ENCODE results near the gene TMPRSS2.
A peak's percentile ranks its signal among the peaks of the same experiment; 100 is the strongest.

The TMPRSS2 gene

DNA sequence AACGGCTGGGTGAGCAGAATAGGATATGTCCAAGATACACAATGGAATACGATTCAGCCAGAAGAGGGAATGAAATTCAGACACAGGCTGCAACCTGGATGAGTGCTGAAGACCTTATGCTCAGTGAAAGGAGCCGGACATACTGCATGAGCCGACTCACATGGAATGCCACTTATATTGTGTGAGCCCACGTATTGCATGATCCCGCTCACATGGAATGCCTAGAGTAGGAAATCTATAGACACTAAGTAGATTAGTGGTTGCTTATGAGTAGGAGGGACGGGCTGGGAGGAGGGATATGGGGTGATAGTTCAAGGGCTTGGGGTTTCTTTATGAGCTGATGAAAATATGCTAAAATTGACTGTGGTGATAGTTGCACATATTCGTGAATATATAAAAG is 26.8 kb downstream of the TMPRSS2 start:
- no peak for DNase-seq (ENCODE audit: low read depth)

DNA sequence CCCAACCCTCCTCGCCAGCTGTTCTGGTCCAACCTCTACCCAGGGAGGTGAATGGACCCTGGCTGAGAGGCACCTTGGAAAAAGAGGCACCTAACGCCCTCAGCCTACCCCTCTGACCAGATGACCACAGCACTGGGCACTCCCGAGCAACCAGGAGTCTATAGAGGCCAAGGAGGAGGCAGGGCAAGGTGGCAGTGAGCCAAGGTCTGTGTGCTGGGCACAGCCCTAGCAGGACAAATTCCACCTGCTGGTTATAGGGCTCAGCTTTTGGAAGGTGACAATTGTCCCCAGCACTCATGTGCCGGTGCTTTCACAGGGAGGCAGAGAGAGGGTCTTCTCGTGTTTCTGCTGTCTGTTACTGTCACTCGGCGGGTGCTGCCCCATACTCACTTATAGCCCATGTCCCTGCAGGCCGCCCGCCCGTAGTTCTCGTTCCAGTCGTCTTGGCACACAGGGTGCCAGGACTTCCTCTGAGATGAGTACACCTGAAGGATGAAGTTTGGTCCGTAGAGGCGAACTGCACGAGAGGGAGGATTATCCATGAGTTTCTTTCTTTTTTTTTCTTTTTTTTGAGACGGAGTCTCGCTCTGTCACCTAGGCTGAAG is 27.8 kb downstream of the TMPRSS2 start:
- no peak for DNase-seq (ENCODE audit: low read depth)

DNA sequence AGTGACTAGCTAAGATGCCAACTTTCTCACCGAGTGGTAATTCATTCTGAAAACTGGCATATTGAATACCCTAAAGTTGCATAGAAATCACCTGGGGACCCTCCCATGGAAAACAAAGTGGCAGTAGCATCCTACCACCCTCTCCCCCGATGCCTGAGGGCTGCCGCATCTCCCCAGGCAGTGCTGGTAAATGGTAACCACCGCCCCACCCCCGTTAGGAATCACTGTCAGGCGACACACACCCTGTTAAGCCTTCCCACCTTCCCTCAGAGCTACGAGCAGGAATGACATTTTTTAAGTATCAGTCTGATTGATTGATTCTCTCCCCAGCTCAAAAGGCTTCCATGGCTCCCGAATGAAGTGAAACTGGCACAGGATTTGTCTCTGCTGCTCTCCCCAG is 28.3 kb downstream of the TMPRSS2 start:
- no peak for DNase-seq (ENCODE audit: low read depth)

DNA sequence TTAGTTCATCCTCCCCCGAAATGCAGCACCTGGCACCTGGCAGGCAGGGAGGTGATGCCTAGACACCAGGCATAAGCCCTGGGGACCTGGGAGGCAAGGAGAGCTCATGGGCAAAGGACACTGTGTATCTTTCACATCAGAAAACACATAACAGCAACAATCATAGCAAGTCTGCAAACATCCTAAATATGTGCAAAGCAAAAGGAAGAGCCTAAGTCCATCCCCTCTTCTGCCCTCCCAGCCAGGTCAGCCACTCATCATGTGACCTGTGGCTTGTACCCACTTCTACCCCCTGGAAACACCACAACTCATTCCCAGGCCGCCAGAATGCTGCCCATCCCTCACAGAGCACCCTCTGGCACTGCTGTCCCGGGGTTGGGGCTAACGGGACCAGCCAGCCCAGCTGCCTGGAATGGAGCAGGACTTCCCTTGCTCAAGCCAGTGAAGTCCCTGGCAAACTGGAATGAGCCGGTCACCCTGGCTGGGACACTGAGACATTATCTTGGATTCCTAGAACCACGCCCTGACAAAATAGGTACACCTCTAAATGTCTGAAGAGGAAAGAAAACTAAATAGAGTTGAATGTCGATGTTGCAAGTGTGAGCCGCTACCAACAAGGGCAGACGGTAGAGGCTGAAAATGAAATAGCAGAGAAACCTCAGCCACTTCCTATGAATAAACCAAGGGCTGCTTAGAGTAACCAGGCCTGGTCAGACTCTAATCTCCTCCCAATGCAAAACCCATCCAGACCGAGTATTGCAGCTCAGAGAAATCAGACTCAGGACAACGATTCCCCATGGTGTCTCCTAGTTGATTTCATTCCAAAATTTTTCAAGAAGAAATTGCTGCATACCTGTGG is 29.4 kb downstream of the TMPRSS2 start:
- DNase-seq (ENCODE audit: low read depth): no peak

DNA sequence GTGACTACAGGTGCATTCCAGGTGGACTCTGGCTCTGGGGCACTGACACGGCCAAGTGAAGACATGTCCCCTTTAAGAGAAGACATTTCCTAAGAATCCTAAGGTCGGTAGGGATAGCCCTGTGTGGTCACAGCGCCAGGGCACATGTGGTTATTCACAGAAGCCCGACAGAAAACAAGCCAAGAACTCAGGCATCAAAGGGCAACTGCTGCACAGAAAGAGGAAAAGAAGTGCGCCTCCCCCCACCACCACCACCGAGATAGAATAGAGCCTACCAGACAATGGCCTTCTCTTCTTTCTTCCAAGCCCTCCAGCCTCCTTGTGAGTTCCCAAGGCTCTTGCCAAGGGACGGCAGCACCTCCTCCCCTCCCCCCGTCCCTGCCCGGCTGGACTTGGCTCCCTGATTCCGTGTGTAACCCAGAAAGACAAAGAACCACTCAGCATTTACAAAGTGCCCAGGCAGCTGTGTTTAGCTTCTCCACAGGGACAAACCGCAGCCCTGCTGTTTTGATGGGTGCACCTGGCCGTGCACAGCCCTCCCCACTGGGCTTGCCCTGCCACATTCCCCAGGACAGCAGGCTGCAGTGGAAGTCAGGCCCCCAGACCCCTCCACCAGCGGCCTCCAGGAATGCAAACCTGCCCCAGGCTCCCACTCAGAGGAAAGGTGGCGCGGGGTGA is 30.2 kb downstream of the TMPRSS2 start:
- no peak for DNase-seq (ENCODE audit: low read depth)

DNA sequence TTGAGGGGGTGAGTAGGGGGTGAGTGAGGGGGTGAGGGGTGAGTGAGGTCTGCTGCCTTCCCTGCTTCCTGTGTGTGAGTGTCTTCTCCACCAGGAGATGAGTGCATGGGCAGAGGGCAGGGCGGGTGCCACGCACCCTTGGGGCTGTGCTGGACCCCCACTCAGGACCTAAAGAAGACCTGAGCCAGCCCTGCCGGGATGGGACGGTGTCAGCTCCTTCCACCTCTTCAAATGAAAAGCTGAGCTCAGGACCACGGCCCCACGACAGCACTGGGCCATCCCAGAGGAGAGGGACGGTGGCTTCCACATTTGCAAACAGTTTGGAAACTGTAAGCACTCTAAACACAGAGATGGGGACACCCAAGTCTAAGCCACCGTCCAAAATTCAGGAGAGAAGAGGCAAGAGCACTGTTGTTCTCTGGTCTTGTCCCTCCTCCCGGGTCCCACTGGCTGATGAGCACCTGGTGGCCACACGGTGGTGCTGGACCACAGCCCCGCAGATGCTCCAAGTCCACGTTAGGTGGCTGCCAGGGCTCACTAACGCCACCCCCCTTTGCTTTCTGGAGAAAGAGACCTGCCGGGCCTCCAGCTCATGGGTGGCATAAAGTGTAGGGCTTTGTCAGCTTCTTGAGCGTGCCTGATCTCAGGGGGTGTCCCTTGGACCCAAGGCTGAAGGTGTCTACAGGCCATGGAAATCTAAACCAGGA is 32.1 kb downstream of the TMPRSS2 start:
- DNase-seq (ENCODE audit: low read depth): no peak

DNA sequence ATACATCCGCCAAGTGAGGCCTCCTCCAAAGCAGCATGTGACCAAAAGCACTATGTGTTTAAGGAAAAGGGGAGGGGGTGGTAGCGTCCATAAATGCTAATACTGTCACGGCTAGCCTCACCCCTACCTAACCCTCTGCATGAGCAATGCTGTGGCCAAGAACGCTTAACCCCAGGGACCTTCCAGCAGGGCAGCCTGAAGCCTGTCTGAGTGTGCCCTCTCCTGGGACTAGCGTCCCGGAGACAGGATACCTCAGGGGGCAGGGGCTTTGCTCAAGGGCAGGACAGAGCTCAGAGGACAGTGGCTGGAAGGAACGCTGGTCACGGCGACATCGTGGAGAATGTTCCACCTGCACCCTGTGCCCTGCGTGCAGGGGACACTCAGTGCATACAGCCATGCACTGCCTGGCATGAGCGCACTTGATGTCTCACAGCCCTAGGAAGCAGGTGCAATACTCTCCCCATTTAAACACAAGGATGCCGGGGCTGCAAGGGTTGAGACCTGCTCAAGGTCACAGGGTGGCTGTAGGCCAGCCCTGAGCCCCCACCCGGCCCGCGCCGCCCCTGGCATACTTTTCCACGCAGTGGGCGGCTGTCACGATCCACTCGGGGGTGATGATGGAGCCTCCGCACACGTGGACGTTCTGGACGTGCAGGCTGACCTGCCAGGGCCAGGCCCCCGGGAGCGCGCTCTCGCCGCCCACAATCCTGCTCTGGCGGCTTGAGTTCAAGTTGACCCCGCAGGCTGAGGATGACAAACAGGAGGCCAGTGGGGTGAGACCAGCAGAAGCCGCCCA is 35.0 kb downstream of the TMPRSS2 start:
- no peak for DNase-seq (ENCODE audit: low read depth)

DNA sequence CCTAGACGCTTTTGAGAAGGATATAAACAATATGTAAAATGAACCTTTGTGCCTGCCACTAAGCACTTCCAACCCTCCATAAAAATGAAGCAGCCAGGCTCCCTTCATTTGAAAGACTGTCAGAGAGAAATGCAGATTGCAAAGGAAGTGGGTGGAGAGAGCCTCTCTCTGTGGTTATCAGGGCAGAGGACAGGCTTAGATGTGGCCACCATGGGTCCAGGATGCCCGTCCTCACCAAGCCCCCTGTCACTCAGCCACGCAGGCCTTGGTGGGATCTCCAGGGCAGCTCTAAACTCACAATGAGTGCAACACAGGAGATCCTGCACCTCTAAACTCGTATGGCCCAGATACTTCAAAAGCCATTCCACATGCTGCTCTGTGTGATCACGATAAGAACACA is 37.9 kb downstream of the TMPRSS2 start:
- no peak for DNase-seq (ENCODE audit: low read depth)

DNA sequence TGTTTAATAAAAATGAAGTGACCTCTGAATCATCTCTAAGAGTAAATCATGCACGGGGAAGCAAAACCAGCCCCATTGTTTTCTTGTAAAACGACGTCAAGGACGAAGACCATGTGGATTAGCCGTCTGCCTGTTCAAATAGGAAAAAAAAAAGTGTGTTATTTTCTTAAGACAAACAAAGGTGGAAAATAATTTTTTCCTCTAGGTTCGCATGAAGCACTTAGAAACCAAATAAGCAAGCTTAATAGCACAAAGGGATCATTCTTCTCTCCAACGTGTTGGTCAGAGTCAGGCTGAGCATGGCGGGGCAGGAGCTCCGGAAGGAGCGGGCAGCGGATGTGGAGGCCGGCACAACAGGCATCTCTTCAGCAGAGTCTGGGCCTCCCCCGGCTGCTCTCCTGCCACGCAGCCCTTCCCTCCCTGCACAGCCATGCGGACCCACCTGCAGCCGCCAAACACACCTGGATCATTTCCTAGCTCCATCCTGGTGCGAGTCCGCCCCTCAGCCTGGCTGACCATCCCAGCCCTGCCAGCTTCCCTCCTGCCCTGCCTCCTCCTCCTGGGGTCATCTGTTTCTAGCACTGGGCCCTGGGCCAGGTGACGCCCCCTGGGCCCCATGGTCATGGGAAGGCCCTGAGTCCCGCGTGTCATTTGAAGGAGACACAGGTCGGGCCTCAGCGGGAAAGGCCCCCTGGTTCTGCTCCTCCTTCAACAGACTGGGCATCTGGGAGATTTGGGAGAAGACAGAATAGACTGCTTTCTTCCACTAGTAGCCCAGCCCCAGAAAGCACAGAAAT is 41.7 kb downstream of the TMPRSS2 start:
- no peak for DNase-seq (ENCODE audit: low read depth)

DNA sequence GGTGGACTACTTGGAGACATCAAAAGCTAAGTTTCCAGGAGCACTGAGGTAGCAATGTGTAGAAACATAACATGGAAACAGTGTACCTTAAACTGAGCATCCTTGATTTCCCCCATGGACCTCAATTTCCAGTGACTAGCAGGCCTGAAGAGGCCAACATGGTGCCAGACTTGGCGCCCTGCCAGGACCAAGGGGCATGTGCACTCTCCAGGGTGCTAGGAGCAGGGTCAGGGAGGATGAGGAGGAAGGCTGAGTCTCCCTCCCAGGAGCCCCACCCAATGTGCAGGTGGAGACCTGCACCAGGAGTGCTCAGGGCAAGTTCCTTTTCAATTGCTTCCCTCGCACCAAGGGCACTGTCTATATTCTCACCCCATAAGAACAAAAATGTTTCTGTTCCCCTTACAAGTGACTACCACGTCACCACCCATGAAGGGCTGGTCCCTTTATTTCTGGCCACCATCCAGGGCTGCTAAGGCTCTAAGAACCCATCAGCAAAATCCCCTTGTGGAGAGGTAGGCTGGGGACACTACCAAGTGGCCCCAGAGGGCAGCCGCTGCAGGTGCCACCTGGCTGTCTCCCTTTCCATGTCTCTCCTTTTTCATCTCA is 42.7 kb downstream of the TMPRSS2 start:
- DNase-seq (ENCODE audit: low read depth): no peak

DNA sequence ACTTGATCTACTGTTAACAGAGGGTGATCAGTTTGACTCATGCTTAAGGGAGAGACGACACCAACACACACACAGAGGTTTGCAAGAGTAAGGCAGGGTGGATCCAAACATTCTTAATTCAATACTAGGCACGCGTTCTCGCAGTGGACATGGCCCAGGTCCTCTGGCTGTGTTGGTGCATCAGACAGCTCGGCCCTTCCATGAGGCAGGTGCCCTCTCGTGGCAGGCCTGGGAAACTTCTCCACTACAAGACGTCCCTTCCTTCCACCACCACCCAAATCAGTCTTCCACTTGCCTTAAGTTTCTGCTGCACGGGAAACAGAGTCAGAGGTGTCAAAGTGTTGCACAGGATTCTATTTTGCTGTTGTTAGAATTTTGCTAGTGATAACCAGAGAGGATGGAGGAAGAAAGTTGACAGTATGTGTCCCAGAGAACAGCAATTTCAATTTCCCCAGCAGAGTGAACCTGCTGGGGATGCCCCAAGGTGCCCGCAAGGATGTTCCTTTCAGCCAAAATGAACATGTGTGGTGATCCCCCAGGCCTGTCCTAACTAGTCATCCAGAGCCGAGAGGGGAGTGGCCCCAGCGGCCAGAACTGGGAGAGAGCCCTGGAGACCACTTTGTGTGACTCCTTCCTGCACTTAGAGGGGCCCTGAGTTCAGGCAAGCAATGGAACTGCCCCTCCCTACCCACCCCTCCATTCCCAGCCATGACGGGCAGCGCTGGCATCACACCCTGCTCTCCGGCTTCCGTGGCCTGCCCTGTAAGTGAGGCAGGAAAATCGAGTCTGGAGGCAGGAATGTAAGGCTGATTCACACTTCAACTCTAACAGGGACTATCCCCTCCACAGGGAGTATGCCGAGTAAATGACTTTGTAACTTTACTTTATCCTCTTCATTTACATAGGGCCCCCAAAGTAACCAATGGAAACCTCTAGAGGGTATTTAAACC is 47.1 kb downstream of the TMPRSS2 start:
- peak; percentile 64 for DNase-seq (ENCODE audit: low read depth)

DNA sequence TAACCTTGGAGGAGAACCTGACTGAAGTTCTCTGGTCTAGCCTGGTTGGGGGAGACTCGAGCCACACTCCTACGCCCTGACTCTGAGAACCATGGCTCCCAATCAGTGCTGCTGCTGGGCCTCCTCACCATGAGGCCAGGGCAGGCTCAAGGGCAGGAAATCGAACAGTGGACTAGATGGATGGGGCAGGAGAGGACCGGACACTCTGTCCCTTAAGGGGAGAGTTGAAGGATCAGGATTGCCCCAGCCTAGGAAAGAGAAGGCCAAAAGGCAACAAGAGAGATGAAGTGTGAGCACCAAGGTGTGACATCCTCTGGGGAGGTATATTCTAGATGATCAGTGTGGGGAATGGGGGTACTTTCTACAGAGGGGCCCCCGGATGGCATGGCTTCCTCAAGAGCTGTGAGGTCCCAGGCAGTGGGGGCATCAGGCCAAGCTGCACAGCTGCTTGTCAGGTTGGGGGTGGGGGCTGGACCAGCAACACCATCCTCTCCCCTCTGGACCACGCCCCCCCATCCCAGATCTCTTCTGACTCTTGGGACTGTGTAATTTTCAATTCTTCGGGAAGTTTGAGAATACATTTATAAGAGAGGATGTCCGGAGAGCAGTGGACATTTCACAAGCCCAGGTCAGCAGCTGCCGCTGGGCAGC is 47.9 kb downstream of the TMPRSS2 start:
- DNase-seq (ENCODE audit: low read depth): no peak

DNA sequence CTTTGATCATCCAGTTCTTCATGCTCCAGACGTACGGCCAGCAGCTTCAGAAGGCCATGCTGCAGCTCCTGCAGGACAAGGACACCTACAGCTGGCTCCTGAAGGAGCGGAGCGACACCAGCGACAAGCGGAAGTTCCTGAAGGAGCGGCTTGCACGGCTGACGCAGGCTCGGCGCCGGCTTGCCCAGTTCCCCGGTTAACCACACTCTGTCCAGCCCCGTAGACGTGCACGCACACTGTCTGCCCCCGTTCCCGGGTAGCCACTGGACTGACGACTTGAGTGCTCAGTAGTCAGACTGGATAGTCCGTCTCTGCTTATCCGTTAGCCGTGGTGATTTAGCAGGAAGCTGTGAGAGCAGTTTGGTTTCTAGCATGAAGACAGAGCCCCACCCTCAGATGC is 49.4 kb downstream of the TMPRSS2 start:
- DNase-seq (ENCODE audit: low read depth): no peak

DNA sequence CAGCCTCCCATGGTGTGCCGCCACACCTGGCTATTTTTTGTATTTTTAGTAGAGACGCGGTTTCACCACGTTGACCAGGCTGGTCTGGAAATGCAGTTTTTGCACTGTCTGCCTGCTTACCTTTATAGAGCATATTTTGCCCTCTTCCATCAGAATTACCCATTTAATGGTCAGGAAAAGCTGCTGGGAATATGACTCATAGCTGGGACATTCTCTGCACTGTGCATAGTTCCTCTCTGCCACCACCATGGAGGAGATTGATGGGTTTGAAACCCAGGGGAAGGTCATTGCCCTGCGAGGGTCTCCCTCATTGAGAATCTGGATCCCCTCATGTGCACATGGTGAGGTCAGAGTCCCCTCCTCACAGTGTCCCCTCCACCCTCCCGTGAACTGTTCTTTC is 49.8 kb downstream of the TMPRSS2 start:
- DNase-seq (ENCODE audit: low read depth): no peak

DNA sequence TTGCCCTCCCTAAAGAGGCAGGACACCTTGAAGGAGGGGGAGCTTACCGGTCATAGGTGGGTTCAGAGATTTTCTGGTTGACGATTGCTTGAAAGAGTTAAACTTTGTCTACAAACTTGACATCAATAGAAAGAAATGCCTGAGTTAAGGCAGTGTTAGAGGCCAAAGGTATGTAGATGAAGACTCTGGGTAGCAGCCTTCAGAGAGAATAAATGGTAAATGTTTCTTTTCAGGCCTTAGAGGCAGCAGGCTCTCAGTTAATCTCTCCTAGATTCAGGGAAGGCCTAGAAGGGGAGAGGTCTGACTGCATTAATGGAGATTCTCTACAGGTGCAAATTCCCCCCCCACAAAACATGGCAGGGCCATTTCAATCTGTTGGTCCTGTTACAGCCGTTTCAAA is 54.2 kb downstream of the TMPRSS2 start:
- no peak for DNase-seq (ENCODE audit: low read depth)

DNA sequence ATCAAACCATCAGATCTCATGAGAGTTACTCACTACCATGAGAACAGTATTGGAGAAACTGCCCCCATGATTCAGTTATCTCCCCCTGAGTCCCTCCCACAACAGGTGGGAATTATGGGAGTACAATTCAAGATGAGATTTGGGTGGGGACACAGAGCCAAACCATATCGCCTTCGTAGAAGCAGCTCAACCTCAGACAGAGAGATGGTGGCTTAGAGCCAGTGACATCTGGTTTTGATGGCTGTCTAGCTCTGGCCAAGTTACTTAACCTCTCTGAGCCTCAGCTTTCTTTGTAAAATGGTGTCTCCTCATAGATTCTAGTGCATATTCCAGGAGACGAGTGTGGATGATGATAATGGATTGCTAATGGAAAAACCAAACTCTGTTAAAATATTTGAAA is 54.8 kb downstream of the TMPRSS2 start:
- DNase-seq (ENCODE audit: low read depth): no peak

DNA sequence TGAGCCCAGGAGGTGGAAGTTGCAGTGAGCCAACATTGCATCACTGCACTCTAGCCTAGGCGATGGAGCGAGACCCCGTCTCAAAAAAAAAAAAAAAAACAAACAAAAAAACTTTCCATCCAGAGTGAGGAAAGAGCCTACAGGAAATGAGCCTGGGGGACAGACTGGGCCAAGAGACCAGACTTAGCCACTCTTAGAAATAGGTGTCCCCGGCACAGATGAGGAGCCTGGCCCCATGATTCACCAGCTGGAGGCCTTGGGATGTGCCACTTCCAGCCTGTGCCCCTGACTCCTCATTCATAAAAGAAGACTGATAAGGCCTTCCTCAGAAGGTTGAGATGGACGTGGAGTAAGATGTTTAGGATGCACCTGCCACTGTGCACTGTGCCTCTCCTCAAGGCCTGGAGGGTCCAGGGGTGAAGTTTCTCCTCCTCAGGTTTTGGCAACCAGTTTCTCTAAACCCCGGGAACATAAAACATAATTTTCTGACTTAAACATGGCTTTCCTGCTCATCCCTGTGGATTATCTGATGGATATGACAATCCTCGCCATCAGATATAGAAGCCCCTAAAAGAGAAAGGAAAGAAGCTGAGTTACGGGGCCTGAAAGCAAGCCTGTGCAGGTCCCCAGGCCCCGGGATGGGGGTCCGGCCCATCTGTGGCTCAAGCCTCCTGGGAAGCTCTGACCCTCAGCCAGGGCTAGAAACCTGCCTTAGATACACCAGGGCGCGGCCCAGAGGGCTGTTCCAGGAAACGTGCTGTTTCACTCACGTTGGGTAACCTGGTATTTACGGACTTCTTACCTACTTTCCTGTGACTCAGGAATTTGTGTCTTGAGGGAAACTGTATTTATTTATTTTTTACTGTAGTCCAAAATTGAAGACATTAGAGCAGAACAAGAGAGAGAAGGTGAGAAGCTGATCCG is 55.9 kb downstream of the TMPRSS2 start:
- DNase-seq (ENCODE audit: low read depth): no peak

DNA sequence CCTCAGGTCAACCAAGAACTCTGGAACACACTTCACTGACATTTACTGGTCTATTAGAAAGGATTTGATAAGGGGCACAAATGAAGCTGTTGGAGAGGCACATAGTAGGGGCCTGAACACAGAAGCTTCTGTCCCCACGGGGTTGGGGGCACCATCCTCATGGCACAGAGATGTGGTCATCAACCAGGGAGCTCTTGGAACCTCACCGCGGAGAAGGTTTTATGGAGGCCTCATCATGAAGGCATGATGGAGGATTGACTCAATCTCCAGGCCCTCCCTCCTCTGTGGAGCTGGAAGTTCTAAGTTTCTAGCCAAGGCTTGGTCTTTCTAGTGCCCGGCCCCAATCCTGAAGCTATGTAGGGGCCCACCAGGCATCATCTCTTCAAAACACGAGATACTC is 58.3 kb downstream of the TMPRSS2 start:
- DNase-seq (ENCODE audit: low read depth): no peak
